Right lobe of liver (tissue), 4 donors: Measurements from ENCODE around the gene BCKDK.

Experiments used
- CTCF ChIP-seq, 4 donors: fragments of 200-600 bp in 3 of 4; fragments of 450-650 bp in 1 of 4; IDR thresholded peaks; one replicate each; pipeline versions ENCODE4 v1.5.1 to v1.8.0; 2016 to 2022; ENCODE audit warnings: antibody characterized with exemption in 4 of 4, mild to moderate bottlenecking in 2 of 4
- POLR2A ChIP-seq: fragments of 450-650 bp; IDR thresholded peaks from one replicate; pipeline ENCODE4 v1.6.1; 2017; ENCODE audit warnings: antibody characterized with exemption, mild to moderate bottlenecking
- donor health status: DM: no; HTN: no; CAD: no.
- donor health status: DM: no; HTN: no; CAD: no.
- donor health status: DM: no; HTN: yes; CAD: no.

- no peak for TF ChIP-seq CTCF (IDR thresholded peaks at IDR 0.05)
- TF ChIP-seq POLR2A: no peak
Measured at GRCh38 chr16:31108794-31109558, 790 bp downstream of the BCKDK start.
